ENCODE results near the gene NTN4. TPM values are rescaled to one million over a fixed set of nuclear protein-coding genes. Genes with fewer than 3 reads are reported as not detected.

Gene NTN4
- total RNA-seq, 1 donor from 2014 or later = 21.2 TPM

GRCh38 chr12:95803817-95804216 is 13.3 kb upstream of the NTN4 start:
- Mint-ChIP-seq H3K4me3 (no peak overlapping the region), H3K27me3 (no peaks in the 10 kb centered on the region), H3K4me1 (ENCODE audit: unreplicated experiment) (no peaks in the 10 kb centered on the region), H3K36me3 (no peaks in the 10 kb centered on the region), H3K9me3 (peaks cover 5% of the 10 kb centered on the region), H3K27ac (no peak overlapping the region)
- TF ChIP-seq CTCF (conservative IDR thresholded peaks at IDR 0.05) = no peak
- DNase-seq (ENCODE audit: extremely low spot score, unreplicated experiment) = no peak

- DNase-seq (ENCODE audit: extremely low spot score, unreplicated experiment) = no peak
- Mint-ChIP-seq H3K9me3 (no peaks in the 10 kb centered on the region), H3K27ac (peak overlapping the region; percentile 17), H3K36me3 (no peaks in the 10 kb centered on the region), H3K27me3 (peaks cover 3% of the 10 kb centered on the region), H3K4me3 (no peak overlapping the region), H3K4me1 (ENCODE audit: unreplicated experiment) (no peaks in the 10 kb centered on the region)
- no peak for TF ChIP-seq CTCF (conservative IDR thresholded peaks at IDR 0.05)
Observed at GRCh38 chr12:95802482-95803270, 12.1 kb upstream of the NTN4 start.

- DNase-seq (ENCODE audit: extremely low spot score, unreplicated experiment) = no peak
- Mint-ChIP-seq H3K36me3 (no peaks in the 10 kb centered on the region), H3K27ac (peak overlapping the region; percentile 7), H3K4me3 (no peak overlapping the region), H3K9me3 (no peaks in the 10 kb centered on the region), H3K4me1 (ENCODE audit: unreplicated experiment) (no peaks in the 10 kb centered on the region), H3K27me3 (peaks cover 49% of the 10 kb centered on the region)
- TF ChIP-seq CTCF (conservative IDR thresholded peaks at IDR 0.05) = no peak
Observed at GRCh38 chr12:95796982-95797289, 6.4 kb upstream of the NTN4 start.

GRCh38 chr12:95796225-95796981 is 5.8 kb upstream of the NTN4 start:
- H3K27me3 Mint-ChIP-seq = peaks cover 55% of the 10 kb centered on the region
- no peak for DNase-seq (ENCODE audit: extremely low spot score, unreplicated experiment)
- H3K9me3 Mint-ChIP-seq = no peaks in the 10 kb centered on the region
- TF ChIP-seq CTCF (conservative IDR thresholded peaks at IDR 0.05) = no peak
- no peak overlapping the region for H3K4me3 Mint-ChIP-seq
- H3K36me3 Mint-ChIP-seq = no peaks in the 10 kb centered on the region
- no peaks in the 10 kb centered on the region for H3K4me1 Mint-ChIP-seq (ENCODE audit: unreplicated experiment)
- peak overlapping the region; percentile 7 for H3K27ac Mint-ChIP-seq

- TF ChIP-seq CTCF (conservative IDR thresholded peaks at IDR 0.05) = no peak
- Mint-ChIP-seq H3K9me3 (no peaks in the 10 kb centered on the region), H3K4me1 (ENCODE audit: unreplicated experiment) (no peaks in the 10 kb centered on the region), H3K27me3 (peaks cover 81% of the 10 kb centered on the region), H3K36me3 (peaks cover 4% of the 10 kb centered on the region), H3K27ac (peak overlapping the region; percentile 80), H3K4me3 (peak overlapping the region; percentile 89)
- peak; percentile 70 for DNase-seq (ENCODE audit: extremely low spot score, unreplicated experiment)
Observed at GRCh38 chr12:95790917-95791849, 619 bp upstream of the NTN4 start.
